BJ (cell line): ENCODE results near the gene KPNA3. TPM values are rescaled to one million over a fixed set of nuclear protein-coding genes. Genes with fewer than 3 reads are reported as not detected.

Source experiments
- CTCF ChIA-PET: fragments of 350-600 bp; formaldehyde crosslinking; extraction: SDS; loops from one replicate; lab custom pipeline; 2021; ENCODE audit warnings: antibody characterized with exemption, inconsistent platforms; lab: Yijun Ruan, JAX
- POLR2A ChIA-PET: fragments of 300-600 bp; sonication (Branson Sonifier 250); formaldehyde crosslinking; extraction: SDS; loops from one replicate; lab custom pipeline; 2021; ENCODE audit warnings: antibody characterized with exemption; lab: Charles Lee
- DNase-seq: peaks from one replicate; pipeline ENCODE4 v3.0.0-alpha.2; 2011; ENCODE audit warnings: low read depth
- H3K27me3 ChIP-seq: 2 replicates; pipeline ENCODE4 v1.6.0; 2011; ENCODE audit warnings: low read length; ENCODE audit not compliant: control insufficient read depth, insufficient read depth
- H3K36me3 ChIP-seq: 2 replicates; pipeline ENCODE4 v1.5.1; 2011; ENCODE audit warnings: low read length; ENCODE audit not compliant: control insufficient read depth, insufficient read depth
- H3K4me3 ChIP-seq: 2 replicates; pipeline ENCODE4 v1.5.1; 2011; ENCODE audit warnings: low read depth, mild to moderate bottlenecking, control low read depth, low read length
- polyA plus RNA-seq: library from polyadenylated mRNA; depleted of rRNA; stranded (reverse); fragments of >200 nt; gene quantifications from 2 replicates; pipeline ENCODE4 v1.2.3, GENCODE V29; 2011
- TF ChIP-seq, protein P1 (sequence below): IDR thresholded peaks from 2 replicates; pipeline ENCODE4 v1.5.1; 2011; ENCODE audit warnings: low read depth, mild to moderate bottlenecking, control low read depth, inconsistent platforms, low read length, moderate library complexity; ENCODE audit not compliant: insufficient read depth

KPNA3 gene
- polyA plus RNA-seq, 1 experiment, result 14.9 TPM

DNA sequence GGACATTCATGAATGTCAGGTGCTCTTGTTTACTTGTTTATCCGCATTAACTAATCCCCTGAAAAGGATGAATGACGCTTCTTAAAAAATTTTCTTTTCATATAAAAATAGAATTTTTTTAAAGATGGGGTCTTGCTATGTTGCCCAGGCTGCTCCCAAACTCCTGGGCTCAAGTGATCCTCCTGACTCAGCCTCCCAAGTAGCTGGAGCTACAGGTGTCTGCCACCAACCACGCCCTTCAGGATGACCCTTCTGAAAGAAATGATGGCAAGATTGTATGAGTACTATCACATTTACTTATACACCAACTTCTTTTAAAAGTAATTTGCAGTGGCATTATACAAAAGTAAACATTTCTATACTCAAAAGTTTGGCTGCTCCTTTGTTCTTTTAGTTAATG, 95.0 kb downstream of the KPNA3 start:
- CTCF ChIA-PET, result no interaction called here
- Histone ChIP-seq H3K27me3 (no peaks in the 10 kb centered on the region), H3K36me3 (peaks cover 3% of the 10 kb centered on the region; the same call in 1 of the 2 replicates), H3K4me3 (no peak overlapping the region)
- TF ChIP-seq, protein P1, sequence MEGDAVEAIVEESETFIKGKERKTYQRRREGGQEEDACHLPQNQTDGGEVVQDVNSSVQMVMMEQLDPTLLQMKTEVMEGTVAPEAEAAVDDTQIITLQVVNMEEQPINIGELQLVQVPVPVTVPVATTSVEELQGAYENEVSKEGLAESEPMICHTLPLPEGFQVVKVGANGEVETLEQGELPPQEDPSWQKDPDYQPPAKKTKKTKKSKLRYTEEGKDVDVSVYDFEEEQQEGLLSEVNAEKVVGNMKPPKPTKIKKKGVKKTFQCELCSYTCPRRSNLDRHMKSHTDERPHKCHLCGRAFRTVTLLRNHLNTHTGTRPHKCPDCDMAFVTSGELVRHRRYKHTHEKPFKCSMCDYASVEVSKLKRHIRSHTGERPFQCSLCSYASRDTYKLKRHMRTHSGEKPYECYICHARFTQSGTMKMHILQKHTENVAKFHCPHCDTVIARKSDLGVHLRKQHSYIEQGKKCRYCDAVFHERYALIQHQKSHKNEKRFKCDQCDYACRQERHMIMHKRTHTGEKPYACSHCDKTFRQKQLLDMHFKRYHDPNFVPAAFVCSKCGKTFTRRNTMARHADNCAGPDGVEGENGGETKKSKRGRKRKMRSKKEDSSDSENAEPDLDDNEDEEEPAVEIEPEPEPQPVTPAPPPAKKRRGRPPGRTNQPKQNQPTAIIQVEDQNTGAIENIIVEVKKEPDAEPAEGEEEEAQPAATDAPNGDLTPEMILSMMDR, result no peak
- POLR2A ChIA-PET, result no interaction called here
- DNase-seq, result no peak

DNA sequence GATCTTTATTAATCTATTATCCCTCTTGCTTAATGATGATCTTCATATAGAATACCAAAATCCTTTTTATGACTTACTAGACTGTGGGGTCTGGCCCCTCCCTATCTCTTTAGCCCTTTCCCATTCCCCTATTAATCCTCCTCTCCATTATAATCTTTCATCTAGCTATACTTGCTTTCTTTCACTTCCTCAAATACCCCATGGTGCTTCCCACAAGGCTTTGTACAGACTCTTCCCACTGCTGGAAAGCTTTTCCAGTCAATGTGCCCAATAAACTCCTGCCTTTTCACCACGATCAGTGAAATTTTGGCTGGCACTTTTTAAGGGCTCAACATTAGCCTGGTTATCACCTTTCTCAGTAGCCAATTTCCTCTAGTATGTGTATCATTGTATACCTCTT, 98.0 kb downstream of the KPNA3 start:
- Histone ChIP-seq H3K27me3 (no peaks in the 10 kb centered on the region), H3K36me3 (no peaks in the 10 kb centered on the region; the same call in 1 of the 2 replicates), H3K4me3 (no peak overlapping the region)
- TF ChIP-seq, protein P1, result no peak
- CTCF ChIA-PET, result interaction anchor here (0.5 to 1.2 kb wide), 2 partner anchors 16 to 326 kb away, joined by 3 read pairs; no protein-coding TSS in a partner anchor
- DNase-seq, result no peak
- POLR2A ChIA-PET, result no interaction called here

DNA sequence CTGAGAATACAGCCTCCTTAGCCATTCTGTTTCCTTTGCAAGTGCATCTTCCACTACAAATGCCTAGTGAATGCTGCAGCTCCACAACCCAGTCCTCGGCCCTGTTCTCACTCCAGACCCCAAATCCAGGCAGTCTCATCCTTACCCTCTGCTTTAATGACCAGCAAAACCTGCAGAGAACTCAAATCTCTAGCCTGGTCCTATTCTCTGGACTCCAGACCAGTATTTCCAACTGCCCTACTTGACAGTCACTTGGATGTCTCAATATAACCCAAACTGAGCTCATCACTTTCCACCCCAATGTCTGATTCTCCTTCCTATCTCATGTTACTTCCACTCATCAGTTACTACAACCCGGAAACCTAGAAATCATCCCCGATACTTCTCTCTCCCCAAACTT, 98.6 kb downstream of the KPNA3 start:
- Histone ChIP-seq H3K4me3 (no peak overlapping the region), H3K36me3 (no peaks in the 10 kb centered on the region; the same call in 1 of the 2 replicates), H3K27me3 (no peaks in the 10 kb centered on the region)
- TF ChIP-seq, protein P1, result no peak
- CTCF ChIA-PET, result interaction anchor here (1.2 kb wide), 1 partner anchor 16 kb away, joined by 3 read pairs; no protein-coding TSS in a partner anchor
- POLR2A ChIA-PET, result no interaction called here
- no peak for DNase-seq

DNA sequence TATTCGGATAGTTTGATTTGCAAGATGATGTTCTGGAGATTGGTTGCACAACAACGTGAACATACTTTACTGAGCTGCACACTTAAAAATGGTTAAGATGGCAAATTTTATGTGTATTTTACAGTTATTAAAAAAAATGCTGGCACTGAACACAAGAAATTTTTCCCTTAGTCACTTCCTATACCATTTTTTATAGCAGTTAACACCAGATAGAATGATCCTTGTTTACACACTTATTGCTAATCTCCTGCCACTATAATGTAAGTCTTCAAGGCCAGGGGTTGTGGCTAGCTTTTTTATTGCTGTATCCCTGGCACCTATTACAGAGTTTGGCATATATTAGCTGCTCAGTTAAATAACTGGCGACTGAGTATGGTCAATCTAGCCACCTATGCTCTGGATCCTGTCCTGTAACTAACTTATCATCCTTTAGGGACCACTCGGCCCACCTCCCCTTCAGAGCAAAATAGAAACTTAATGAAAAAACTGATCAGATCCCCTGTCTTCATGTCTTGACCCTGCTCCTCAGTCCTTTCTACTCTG, 99.2 kb downstream of the KPNA3 start:
- CTCF ChIA-PET, result interaction anchor here (1.2 kb wide), 1 partner anchor 17 kb away, joined by 3 read pairs; no protein-coding TSS in a partner anchor
- POLR2A ChIA-PET, result no interaction called here
- DNase-seq, result no peak
- no peaks in the 10 kb centered on the region for H3K36me3 ChIP-seq
- H3K4me3 ChIP-seq, result no peak overlapping the region
- no peaks in the 10 kb centered on the region for H3K27me3 ChIP-seq
- TF ChIP-seq, protein P1, result no peak

DNA sequence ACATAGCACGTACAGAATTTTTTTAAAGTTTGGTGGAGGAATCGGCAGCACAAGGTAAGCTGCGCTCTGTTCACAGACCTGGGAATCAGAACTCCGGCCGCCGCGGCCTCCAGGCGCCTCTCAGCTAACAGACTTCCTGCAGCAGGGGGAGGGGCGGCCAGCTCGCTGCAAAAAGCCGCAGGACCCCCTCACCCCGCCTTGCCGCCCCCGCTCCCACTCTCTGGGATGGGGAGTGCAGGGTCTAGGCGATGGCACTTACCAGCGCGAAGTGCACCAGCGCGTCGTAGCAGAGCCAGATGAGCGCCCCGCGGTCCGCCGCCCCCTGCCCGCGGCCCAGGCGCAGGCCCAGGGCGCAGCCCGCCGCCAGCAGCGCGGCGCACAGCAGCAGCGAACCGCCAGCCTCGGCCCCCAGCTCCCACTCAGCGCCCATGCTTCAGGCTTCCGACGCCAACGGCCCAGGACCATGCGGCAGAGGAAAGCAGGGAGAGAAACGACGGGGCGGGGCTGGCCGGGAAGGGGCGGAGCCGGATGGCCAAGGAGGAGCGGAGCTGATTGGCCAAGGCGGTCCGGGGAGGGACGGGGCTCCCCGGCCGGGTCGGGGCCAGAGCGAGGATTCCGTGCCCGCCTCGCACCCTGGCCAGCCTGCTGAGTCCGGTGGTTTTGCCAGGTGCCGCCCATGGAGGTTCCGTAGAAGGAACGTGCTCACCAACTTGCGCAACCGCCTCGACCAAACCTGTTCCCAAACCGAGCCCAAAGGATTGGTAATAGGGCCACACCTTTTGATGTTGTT, 101.3 kb downstream of the KPNA3 start, which contains the start of gene EBPL:
EBPL (minus strand) TSS at position 492 of the 790 bp plus-strand sequence; CDS start at position 430, 62 bp downstream.
- TF ChIP-seq, protein P1, result no peak
- no peak for DNase-seq
- ChIA-PET POLR2A (no interaction called here), CTCF (interaction anchor here (0.9 to 1.8 kb wide), 3 partner anchors 9 to 20 kb away, joined by 3 to 7 read pairs (median 4); no protein-coding TSS in a partner anchor)
- Histone ChIP-seq H3K27me3 (no peaks in the 10 kb centered on the region), H3K4me3 (peak within 1 kb of the TSS; percentile 68), H3K36me3 (no peaks in the 10 kb centered on the region; the same call in 1 of the 2 replicates)
